HG02798 (cell line): ENCODE data around the gene CD9.

Experiments used
- ATAC-seq: cut with Tn5 transposase; IDR thresholded peaks from one replicate; pipeline ENCODE4 v1.9.1; 2021; ENCODE audit warnings: mild to moderate bottlenecking; ENCODE audit not compliant: unreplicated experiment, poor library complexity

The CD9 gene

GRCh38 chr12:6285532-6286306, 85.5 kb downstream of the CD9 start:
- no peak for ATAC-seq
